Skeletal muscle satellite cell (primary cell): Measurements from ENCODE around the gene DOCK2. TPM values are rescaled to one million over a fixed set of nuclear protein-coding genes. Genes with fewer than 3 reads are reported as not detected.
A peak's percentile ranks its signal among the peaks of the same experiment; 100 is the strongest.

Experiments used
- H3K27me3 ChIP-seq: 2 replicates; pipeline ENCODE4 v1.7.0; 2013; ENCODE audit warnings: low read length; ENCODE audit not compliant: control insufficient read depth, insufficient read depth
- H3K36me3 ChIP-seq: 2 replicates; pipeline ENCODE4 v1.7.0; 2013; ENCODE audit warnings: mild to moderate bottlenecking, control low read depth, low read length; ENCODE audit not compliant: insufficient read depth
- H3K4me1 ChIP-seq: 2 replicates; pipeline ENCODE4 v1.7.0; 2013; ENCODE audit warnings: low read length; ENCODE audit not compliant: control insufficient read depth, insufficient read depth
- H3K4me2 ChIP-seq: 2 replicates; pipeline ENCODE4 v1.7.0; 2013; ENCODE audit warnings: mild to moderate bottlenecking, low read length
- H3K4me3 ChIP-seq: 2 replicates; pipeline ENCODE4 v1.7.0; 2013; ENCODE audit warnings: low read length
- H3K9ac ChIP-seq: 2 replicates; pipeline ENCODE4 v1.7.0; 2013; ENCODE audit warnings: mild to moderate bottlenecking, low read depth, low read length, moderate library complexity
- H3K9me3 ChIP-seq: replicated peaks from 2 replicates; pipeline ENCODE4 v1.7.0; 2013; ENCODE audit warnings: mild to moderate bottlenecking, control low read depth, low read length
- total RNA-seq: library from RNA; depleted of rRNA; stranded (reverse); fragments of >200 nt; gene quantifications from 2 replicates; pipeline ENCODE4 v1.2.3, GENCODE V29; 2012; rRNA removed

The DOCK2 gene
- total RNA-seq, result 0.76 and 1.7 TPM in 2 replicates

DNA sequence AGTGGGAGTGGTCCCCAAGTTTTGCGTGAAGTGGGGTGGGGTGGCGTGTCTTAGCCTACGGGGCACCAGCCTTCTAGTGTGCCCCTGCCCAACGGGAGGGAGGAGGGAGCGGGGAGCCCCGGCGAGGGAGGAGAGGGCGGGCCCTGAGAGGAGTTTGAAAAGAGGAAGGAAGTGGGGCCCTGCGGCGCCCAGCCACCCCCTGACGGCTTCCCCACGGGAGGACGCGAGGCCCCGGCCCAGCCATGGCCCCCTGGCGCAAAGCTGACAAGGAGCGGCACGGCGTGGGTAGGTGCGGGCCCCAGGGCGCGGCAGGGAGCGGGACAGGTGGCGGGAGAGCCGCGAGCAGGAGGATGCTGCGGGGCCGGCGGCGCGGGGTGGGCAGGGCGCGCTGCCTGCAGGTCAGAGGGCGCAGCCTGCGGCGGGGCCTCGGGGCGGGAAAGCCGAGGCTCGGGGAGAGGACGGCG, at the start of gene DOCK2:
TSS of gene DOCK2 (plus strand) at position 191 of the 464 bp plus-strand sequence. CDS start at position 243, 52 bp downstream.
- Histone ChIP-seq H3K4me2 (peak within 1 kb of the TSS; percentile 80), H3K27me3 (no peaks in the 10 kb centered on the region), H3K4me3 (peak within 1 kb of the TSS; percentile 64), H3K4me1 (peaks cover 5% of the 10 kb centered on the region), H3K36me3 (no peaks in the 10 kb centered on the region), H3K9ac (peak within 1 kb of the TSS; percentile 11), H3K9me3 (peaks cover 4% of the 10 kb centered on the region)

DNA sequence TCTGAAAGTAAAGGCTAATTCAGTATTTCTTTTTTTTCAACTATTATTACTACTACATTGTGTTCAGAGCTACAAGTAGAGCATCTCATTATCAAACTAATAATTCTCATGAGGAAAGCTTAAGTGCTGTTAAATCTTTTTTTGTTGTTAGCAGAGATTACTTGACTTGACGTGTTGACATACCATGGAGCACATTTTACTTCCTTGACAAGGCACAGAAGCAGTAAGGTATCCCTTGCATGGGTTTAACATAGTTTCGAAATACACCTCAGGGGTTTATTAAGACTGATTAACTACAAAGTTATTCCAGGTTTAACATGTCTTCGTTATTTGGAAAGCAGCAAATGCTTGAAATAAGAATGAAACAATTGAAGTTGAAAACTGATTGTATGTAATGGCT, 46.5 kb upstream of the DOCK2 start:
- H3K9ac ChIP-seq, result no peak overlapping the region
- peaks cover 76% of the 10 kb centered on the region for H3K36me3 ChIP-seq
- H3K9me3 ChIP-seq, result no peaks in the 10 kb centered on the region
- H3K4me1 ChIP-seq, result peaks cover 18% of the 10 kb centered on the region
- no peaks in the 10 kb centered on the region for H3K27me3 ChIP-seq
- H3K4me2 ChIP-seq, result no peak overlapping the region
- H3K4me3 ChIP-seq, result no peak overlapping the region

DNA sequence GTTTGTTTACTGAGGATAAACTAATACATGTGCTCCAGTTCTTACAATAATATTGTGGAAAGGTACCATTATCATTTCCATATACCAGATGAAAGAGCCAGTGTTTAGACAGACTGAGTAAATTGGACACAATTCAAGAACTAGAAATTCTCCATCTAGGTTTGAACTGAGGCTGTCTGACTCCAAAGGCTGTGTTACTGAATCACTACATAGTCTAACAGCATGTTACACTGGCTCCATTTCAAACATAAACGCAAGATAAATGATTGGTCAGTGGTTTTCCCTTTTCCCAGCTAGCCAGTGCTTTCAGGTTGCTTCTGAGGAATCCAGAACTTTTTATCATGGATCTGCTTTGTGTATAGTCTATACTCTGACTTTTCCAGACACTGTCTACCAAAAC, 45.4 kb upstream of the DOCK2 start:
- H3K4me3 ChIP-seq, result no peak overlapping the region
- no peaks in the 10 kb centered on the region for H3K27me3 ChIP-seq
- H3K36me3 ChIP-seq, result peaks cover 87% of the 10 kb centered on the region

DNA sequence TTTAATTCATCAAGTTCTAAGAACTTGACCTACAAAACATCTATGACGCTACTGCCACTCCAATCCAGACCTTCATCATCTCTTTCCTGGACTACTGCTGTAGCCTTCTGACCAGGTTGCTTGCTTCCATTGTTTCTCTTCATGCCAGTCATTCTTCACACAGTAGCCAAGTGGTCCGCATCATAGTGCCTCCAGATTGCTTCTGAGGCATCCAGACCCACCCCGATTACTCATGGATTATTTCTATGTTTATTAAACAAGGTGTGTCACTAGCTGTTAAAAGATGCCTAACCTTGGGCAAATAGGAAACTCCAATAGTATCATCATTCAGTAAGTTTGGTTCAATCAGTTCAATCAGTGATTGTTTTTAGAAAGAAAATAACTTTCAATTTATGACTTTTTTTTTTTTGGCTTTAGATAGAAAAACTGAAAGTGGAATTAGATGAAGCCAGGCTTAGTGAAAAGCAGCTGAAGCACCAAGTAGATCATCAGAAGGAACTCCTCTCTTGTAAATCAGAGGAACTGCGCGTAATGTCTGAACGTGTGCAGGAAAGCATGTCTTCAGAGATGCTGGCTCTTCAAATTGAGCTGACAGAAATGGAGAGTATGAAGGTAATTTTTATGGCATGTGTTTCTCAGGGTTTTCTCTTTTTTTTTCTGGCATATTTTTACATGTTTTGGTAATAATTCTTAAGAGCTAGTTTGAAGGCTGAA, 44.0 kb upstream of the DOCK2 start:
- Histone ChIP-seq H3K4me2 (no peak overlapping the region), H3K9me3 (no peaks in the 10 kb centered on the region), H3K9ac (no peak overlapping the region), H3K4me3 (no peak overlapping the region), H3K36me3 (peaks cover 95% of the 10 kb centered on the region), H3K27me3 (no peaks in the 10 kb centered on the region), H3K4me1 (peaks cover 11% of the 10 kb centered on the region)

More for the DNA sequence above, 45.4 kb upstream of the DOCK2 start:
- Histone ChIP-seq H3K9me3 (no peaks in the 10 kb centered on the region), H3K4me2 (no peak overlapping the region), H3K4me1 (peaks cover 11% of the 10 kb centered on the region), H3K9ac (no peak overlapping the region)

DNA sequence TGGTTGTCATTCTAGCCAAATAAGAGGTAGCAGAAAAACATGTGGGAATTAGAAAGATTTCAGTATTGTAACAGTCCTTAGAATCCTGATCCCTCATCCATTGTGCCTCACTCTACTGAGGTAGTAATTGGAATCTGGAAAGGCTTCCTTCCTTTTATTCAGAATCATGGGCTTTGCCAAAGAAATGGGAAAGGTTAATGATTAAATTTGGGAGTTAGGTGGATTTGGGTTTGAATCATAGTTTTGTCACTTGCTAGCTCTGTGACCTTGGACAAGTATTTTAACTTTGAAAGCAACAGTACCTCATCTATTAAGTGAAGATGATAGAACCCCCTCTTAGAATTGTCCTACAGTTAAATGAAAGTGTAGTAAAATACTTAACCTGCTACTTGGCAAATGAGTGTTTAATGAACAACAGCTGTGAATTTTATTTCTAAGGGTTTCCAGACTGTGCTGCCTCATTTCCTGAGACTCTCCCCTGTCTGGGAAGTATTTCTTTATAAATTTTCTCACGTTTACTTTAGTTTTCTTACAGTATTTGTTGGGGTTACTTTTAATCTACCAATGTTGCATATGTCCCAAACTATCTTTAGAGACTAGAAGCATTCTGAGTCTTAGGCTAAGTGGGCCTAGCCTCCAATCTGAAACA, 41.8 kb upstream of the DOCK2 start:
- Histone ChIP-seq H3K9ac (no peak overlapping the region), H3K4me1 (peaks cover 17% of the 10 kb centered on the region), H3K27me3 (no peaks in the 10 kb centered on the region), H3K36me3 (peaks cover 95% of the 10 kb centered on the region), H3K4me2 (no peak overlapping the region), H3K9me3 (no peaks in the 10 kb centered on the region), H3K4me3 (no peak overlapping the region)

DNA sequence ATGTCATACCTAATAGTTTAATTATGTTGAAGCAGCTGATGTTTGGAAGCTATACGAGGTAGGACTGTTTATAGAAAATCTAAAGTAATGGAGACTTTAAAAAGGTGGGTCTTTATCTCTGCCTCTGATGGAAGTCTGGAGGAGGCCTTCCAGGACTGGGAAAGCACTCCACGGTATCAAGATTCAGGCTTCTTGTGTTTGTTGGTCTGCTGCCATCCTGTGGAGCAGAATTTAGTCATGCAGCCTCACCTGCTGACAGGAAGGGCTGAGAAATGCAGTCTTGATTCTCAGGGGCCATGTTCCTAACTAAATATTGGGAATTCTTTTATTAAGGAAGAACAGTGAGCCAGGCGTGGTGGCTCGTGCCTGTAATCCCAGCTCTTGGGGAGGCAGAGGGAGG, 37.6 kb upstream of the DOCK2 start:
- Histone ChIP-seq H3K36me3 (peaks cover 90% of the 10 kb centered on the region), H3K9me3 (no peaks in the 10 kb centered on the region), H3K4me3 (no peak overlapping the region), H3K27me3 (no peaks in the 10 kb centered on the region), H3K4me1 (peaks cover 28% of the 10 kb centered on the region), H3K9ac (no peak overlapping the region), H3K4me2 (no peak overlapping the region)

DNA sequence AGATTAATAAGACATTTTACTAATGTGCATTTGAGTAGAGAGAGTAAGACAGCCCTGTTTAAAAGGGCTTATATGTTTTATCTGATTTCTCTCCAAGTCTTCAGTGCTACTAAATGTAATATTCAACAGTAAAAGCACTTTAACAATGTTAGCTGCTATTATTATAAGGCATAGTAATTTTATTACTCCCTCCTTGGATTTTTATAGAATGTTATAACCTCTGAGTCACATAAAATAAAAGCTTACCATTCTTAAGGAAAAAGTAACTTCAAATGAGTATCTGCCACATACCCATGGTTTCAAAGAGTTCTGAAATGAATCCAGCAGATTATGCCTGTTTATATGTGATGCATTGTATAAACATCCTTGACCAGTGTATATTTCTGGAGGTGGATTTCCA, 34.5 kb upstream of the DOCK2 start:
- no peaks in the 10 kb centered on the region for H3K27me3 ChIP-seq
- H3K9ac ChIP-seq, result peak overlapping the region; percentile 64
- peak overlapping the region; percentile 42 for H3K4me2 ChIP-seq
- H3K9me3 ChIP-seq, result no peaks in the 10 kb centered on the region
- H3K4me1 ChIP-seq, result peaks cover 28% of the 10 kb centered on the region
- no peak overlapping the region for H3K4me3 ChIP-seq
- peaks cover 75% of the 10 kb centered on the region for H3K36me3 ChIP-seq

DNA sequence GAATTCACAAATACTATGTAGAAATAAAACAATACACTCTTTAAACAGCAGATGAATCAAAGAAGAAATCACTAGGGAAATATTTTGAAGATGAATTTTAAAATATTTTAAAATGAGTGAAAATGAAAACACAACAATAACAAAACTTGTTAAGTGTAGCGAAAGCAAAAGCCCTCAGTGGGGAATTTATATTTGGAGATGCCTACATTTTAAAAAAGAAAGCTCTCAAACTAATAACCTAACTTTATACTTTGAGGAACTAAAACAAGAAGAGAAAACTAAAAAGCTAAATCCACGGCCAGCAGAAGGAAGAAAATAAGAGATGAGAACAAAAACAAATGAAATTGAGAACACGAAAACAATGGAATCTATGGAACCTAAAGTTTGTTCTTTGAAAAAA, 30.8 kb upstream of the DOCK2 start:
- Histone ChIP-seq H3K4me1 (peaks cover 19% of the 10 kb centered on the region), H3K9me3 (peaks cover 8% of the 10 kb centered on the region), H3K4me3 (no peak overlapping the region), H3K4me2 (no peak overlapping the region), H3K27me3 (no peaks in the 10 kb centered on the region), H3K9ac (no peak overlapping the region), H3K36me3 (peaks cover 38% of the 10 kb centered on the region)

DNA sequence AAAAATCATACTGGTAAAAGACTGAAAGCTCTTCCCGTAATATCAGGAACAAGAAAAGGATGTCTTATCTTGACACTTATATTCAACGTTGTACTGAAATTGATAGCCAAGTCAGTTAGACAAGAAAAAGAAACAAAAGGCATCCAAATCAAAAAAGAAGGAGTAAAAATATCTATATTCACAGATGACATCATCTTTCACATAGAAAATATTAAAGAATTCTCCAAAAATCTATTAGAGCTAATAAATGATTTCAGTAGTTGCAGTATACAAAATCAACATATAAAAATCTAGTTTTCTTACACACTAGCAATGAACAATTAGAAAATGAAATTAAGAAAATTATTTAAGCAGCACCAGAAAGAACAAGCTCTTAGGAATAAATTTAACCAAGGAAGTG, 29.2 kb upstream of the DOCK2 start:
- no peak overlapping the region for H3K4me2 ChIP-seq
- H3K9me3 ChIP-seq, result peaks cover 8% of the 10 kb centered on the region
- no peak overlapping the region for H3K4me3 ChIP-seq
- peaks cover 28% of the 10 kb centered on the region for H3K36me3 ChIP-seq
- H3K4me1 ChIP-seq, result peaks cover 5% of the 10 kb centered on the region
- H3K27me3 ChIP-seq, result no peaks in the 10 kb centered on the region
- H3K9ac ChIP-seq, result no peak overlapping the region

DNA sequence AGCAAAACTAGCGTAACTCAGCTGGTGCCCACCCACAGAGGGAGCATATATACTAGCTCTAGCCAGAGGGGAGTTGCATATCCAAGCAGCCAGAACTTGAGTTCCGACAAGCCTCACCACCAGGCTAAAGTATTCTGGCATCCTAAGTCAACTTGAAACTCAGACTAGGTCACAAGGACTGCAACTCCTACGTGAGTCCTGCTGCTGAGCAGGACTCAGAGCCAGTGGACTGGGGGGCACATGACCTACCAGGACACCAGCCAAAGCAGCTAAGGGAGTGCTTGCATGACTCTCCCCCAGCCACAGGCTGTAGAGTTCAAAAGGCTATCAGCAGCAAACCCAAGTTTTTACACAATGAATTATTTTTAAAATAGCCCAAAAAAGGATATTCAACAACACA, 27.4 kb upstream of the DOCK2 start:
- H3K9ac ChIP-seq, result no peak overlapping the region
- no peak overlapping the region for H3K4me3 ChIP-seq
- peaks cover 13% of the 10 kb centered on the region for H3K36me3 ChIP-seq
- no peak overlapping the region for H3K4me2 ChIP-seq
- no peaks in the 10 kb centered on the region for H3K27me3 ChIP-seq
- no peaks in the 10 kb centered on the region for H3K4me1 ChIP-seq
- H3K9me3 ChIP-seq, result peaks cover 8% of the 10 kb centered on the region

DNA sequence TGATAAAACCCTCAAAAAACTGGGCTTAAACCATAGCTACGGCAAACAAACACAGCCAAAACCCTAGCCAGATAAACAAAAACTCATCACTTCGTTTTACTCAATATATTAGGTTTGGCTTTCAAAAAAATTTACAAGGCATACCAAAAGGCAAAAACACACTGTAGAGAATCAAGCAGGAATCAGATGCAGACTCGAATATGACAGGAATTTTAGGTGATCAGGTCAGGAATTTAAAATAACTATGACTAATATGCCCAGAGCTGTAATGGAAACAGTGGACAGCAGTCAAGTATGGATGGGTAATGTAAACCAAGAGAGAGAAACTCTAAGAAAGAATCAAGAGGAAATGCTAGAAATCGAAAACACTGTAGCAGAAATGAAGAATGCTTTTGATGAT, 26.5 kb upstream of the DOCK2 start:
- H3K9me3 ChIP-seq, result peaks cover 8% of the 10 kb centered on the region
- H3K4me1 ChIP-seq, result no peaks in the 10 kb centered on the region
- H3K27me3 ChIP-seq, result no peaks in the 10 kb centered on the region
- no peak overlapping the region for H3K9ac ChIP-seq
- H3K36me3 ChIP-seq, result peaks cover 6% of the 10 kb centered on the region
- H3K4me3 ChIP-seq, result no peak overlapping the region
- H3K4me2 ChIP-seq, result no peak overlapping the region

DNA sequence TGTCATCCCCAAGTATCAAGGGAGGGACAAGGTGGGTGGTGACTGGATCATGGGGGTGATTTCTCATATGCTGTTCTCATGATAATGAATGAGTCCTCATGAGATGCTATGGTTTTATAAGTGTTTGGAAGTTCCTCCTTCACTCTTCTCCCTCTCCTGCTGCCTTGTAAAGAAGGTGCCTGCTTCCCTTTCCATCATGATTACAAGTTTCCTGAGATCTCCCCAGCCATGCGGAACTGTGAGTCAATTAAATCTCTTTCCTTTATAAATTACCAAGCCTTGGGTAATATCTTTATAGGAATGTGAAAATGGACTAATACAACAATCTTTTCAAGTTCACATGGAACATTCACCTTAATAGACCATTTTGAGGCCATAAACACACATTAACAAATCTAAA, 21.5 kb upstream of the DOCK2 start:
- Histone ChIP-seq H3K4me1 (no peaks in the 10 kb centered on the region), H3K4me2 (no peak overlapping the region), H3K4me3 (no peak overlapping the region), H3K27me3 (no peaks in the 10 kb centered on the region), H3K9me3 (no peaks in the 10 kb centered on the region), H3K36me3 (no peaks in the 10 kb centered on the region), H3K9ac (no peak overlapping the region)
